ENCODE data around the gene CLDN6.

GRCh38 chr16:2967211-2967631 lies 50.8 kb downstream of the CLDN6 start:
- TF ChIP-seq POLR2AphosphoS5 (IDR thresholded peaks at IDR 0.05) (no peak), CTCF (IDR thresholded peaks at IDR 0.05) (no peak), POLR2A (IDR thresholded peaks at IDR 0.05) (no peak), EP300 (IDR thresholded peaks at IDR 0.05) (no peak)

Data from gastroesophageal sphincter (tissue), 3 donors.